ENCODE measurements around the gene TPCN2. TPM values are rescaled to one million over a fixed set of nuclear protein-coding genes. Genes with fewer than 3 reads are reported as not detected.

The TPCN2 gene
- total RNA-seq, 1 experiment from 2014 or later = 15.2 TPM

DNA sequence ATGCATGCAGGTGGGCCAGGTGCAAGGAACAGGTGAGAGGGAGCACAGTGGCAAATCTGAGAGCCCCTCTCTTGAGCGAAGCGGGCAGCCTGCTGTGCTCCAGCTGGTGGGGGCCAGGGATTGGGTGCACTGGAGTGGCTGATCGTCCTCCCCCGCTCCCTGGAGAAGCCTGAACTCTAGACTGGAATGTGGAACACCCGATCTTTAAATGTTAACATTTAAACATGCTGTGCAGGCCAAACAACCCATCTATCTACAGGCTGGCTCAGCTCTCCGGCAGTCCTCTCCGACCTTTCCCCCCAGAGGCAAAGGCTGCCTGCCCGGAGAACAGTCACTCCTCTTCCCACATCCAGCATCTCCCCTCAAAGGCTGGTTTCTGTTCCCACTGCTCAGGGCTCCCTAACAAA lies 40.8 kb upstream of the TPCN2 start:
- RAD21 ChIA-PET (ENCODE audit: low non-redundant PET in 1 of 2, low total read pairs in 2 of 2, uncharacterized antibody in 2 of 2, unreplicated experiment in 2 of 2) = no interaction called here
- Histone ChIP-seq H3K79me2 (ENCODE audit: insufficient read depth, low read length) (no peaks in the 10 kb centered on the region), H3K4me2 (ENCODE audit: low read length) (peak overlapping the region; percentile 78), H3K27ac (ENCODE audit: low read depth, low read length) (peak overlapping the region; percentile 64), H3K36me3 (ENCODE audit: control insufficient read depth in 1 of 2, insufficient read depth in 2 of 2, low read length in 2 of 2) (no peaks in the 10 kb centered on the region), H3K4me3 (replicated peaks in 1 of 2; ENCODE audit: low read depth in 1 of 2, low read length in 2 of 2) (no peak overlapping the region), H4K20me1 (ENCODE audit: insufficient read depth) (no peaks in the 10 kb centered on the region), H3K4me1 (ENCODE audit: control insufficient read depth in 1 of 2, insufficient read depth in 2 of 2, low read length in 2 of 2) (peaks cover 38 to 50% of the 10 kb centered on the region in 2 experiments), H3K9ac (ENCODE audit: low read length) (peak overlapping the region; percentile 69), H2AFZ (ENCODE audit: low read depth, low read length, poor library complexity, severe bottlenecking) (no peak overlapping the region), H3K9me3 (ENCODE audit: control insufficient read depth in 1 of 2, insufficient read depth in 1 of 2, low read depth in 1 of 2, low read length in 2 of 2) (no peaks in the 10 kb centered on the region), H3K27me3 (ENCODE audit: insufficient read depth, low read length) (no peaks in the 10 kb centered on the region), H3K9me2 (ENCODE audit: insufficient read depth) (no peaks in the 10 kb centered on the region)
- TF ChIP-seq EZH2phosphoT487 (IDR thresholded peaks at IDR 0.05; ENCODE audit: borderline replicate concordance) (no peak), POLR2A (IDR thresholded peaks at IDR 0.05; ENCODE audit: borderline replicate concordance, extremely low read depth, insufficient read depth, insufficient read length) (no peak), SP1 (IDR thresholded peaks at IDR 0.05; ENCODE audit: low read depth) (no peak), CBX3 (IDR thresholded peaks at IDR 0.05; ENCODE audit: low read depth) (no peak), RAD21 (IDR thresholded peaks at IDR 0.05; ENCODE audit: low read depth) (no peak), SRF (IDR thresholded peaks at IDR 0.05; ENCODE audit: low read depth) (no peak), FOSL1 (IDR thresholded peaks at IDR 0.05; ENCODE audit: low read depth) (no peak), SIN3A (IDR thresholded peaks at IDR 0.05; ENCODE audit: low read depth) (no peak), ZFX (IDR thresholded peaks at IDR 0.05) (no peak), JUND (IDR thresholded peaks at IDR 0.05) (no peak), ELF1 (IDR thresholded peaks at IDR 0.05; ENCODE audit: borderline replicate concordance, low read depth) (no peak), POLR2AphosphoS5 (IDR thresholded peaks at IDR 0.05; ENCODE audit: low read depth, low read length) (no peak), ZNF274 (IDR thresholded peaks at IDR 0.05; ENCODE audit: low read depth, low read length) (no peak), EGR1 (IDR thresholded peaks at IDR 0.05; ENCODE audit: low read depth) (no peak)
- TF ChIP-seq, protein P1, sequence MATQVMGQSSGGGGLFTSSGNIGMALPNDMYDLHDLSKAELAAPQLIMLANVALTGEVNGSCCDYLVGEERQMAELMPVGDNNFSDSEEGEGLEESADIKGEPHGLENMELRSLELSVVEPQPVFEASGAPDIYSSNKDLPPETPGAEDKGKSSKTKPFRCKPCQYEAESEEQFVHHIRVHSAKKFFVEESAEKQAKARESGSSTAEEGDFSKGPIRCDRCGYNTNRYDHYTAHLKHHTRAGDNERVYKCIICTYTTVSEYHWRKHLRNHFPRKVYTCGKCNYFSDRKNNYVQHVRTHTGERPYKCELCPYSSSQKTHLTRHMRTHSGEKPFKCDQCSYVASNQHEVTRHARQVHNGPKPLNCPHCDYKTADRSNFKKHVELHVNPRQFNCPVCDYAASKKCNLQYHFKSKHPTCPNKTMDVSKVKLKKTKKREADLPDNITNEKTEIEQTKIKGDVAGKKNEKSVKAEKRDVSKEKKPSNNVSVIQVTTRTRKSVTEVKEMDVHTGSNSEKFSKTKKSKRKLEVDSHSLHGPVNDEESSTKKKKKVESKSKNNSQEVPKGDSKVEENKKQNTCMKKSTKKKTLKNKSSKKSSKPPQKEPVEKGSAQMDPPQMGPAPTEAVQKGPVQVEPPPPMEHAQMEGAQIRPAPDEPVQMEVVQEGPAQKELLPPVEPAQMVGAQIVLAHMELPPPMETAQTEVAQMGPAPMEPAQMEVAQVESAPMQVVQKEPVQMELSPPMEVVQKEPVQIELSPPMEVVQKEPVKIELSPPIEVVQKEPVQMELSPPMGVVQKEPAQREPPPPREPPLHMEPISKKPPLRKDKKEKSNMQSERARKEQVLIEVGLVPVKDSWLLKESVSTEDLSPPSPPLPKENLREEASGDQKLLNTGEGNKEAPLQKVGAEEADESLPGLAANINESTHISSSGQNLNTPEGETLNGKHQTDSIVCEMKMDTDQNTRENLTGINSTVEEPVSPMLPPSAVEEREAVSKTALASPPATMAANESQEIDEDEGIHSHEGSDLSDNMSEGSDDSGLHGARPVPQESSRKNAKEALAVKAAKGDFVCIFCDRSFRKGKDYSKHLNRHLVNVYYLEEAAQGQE (IDR thresholded peaks at IDR 0.05; ENCODE audit: low read depth) = no peak
- TF ChIP-seq, protein P2, sequence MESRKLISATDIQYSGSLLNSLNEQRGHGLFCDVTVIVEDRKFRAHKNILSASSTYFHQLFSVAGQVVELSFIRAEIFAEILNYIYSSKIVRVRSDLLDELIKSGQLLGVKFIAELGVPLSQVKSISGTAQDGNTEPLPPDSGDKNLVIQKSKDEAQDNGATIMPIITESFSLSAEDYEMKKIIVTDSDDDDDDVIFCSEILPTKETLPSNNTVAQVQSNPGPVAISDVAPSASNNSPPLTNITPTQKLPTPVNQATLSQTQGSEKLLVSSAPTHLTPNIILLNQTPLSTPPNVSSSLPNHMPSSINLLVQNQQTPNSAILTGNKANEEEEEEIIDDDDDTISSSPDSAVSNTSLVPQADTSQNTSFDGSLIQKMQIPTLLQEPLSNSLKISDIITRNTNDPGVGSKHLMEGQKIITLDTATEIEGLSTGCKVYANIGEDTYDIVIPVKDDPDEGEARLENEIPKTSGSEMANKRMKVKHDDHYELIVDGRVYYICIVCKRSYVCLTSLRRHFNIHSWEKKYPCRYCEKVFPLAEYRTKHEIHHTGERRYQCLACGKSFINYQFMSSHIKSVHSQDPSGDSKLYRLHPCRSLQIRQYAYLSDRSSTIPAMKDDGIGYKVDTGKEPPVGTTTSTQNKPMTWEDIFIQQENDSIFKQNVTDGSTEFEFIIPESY (IDR thresholded peaks at IDR 0.05; ENCODE audit: extremely low read depth, insufficient replicate concordance, low read length) = no peak
- TF ChIP-seq, protein P3, sequence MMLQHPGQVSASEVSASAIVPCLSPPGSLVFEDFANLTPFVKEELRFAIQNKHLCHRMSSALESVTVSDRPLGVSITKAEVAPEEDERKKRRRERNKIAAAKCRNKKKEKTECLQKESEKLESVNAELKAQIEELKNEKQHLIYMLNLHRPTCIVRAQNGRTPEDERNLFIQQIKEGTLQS (IDR thresholded peaks at IDR 0.05) = no peak
- TF ChIP-seq, protein P4, sequence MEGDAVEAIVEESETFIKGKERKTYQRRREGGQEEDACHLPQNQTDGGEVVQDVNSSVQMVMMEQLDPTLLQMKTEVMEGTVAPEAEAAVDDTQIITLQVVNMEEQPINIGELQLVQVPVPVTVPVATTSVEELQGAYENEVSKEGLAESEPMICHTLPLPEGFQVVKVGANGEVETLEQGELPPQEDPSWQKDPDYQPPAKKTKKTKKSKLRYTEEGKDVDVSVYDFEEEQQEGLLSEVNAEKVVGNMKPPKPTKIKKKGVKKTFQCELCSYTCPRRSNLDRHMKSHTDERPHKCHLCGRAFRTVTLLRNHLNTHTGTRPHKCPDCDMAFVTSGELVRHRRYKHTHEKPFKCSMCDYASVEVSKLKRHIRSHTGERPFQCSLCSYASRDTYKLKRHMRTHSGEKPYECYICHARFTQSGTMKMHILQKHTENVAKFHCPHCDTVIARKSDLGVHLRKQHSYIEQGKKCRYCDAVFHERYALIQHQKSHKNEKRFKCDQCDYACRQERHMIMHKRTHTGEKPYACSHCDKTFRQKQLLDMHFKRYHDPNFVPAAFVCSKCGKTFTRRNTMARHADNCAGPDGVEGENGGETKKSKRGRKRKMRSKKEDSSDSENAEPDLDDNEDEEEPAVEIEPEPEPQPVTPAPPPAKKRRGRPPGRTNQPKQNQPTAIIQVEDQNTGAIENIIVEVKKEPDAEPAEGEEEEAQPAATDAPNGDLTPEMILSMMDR (IDR thresholded peaks at IDR 0.05 in 2 of 3, conservative IDR thresholded peaks at IDR 0.05 in 1 of 3; ENCODE audit: borderline replicate concordance in 1 of 3, insufficient read depth in 1 of 3, low read depth in 2 of 3, low read length in 2 of 3) = no peak
- intact Hi-C loops (cut with micrococcal nuclease) = no loop called here
- ATAC-seq (no peak), DNase-seq (ENCODE audit: low read depth, low spot score) (no peak)
- BruUV-seq (replicated peaks) = no TSS peak
- POLR2A ChIA-PET = no interaction called here
- CTCF ChIA-PET = interaction anchor here (1.7 kb wide), 1 partner anchor 36 kb away, joined by 4 read pairs; no protein-coding TSS in a partner anchor
